GM13976 (cell line): Measurements from ENCODE around the gene ACOX1.
"Not testable (repeated sequence)": the region's sequence is repeated elsewhere in the genome, so short reads cannot be mapped to it uniquely, and the experiment has no call there.

Source experiments
- DNase-seq: peaks from one replicate; pipeline ENCODE4 v3.0.0; 2012; ENCODE audit warnings: low spot score
- in situ Hi-C: fragments of 300-500 bp; cut with MboI; formaldehyde crosslinking; loops from one replicate; pipeline ENCODE4 v1.12.0; 2022; ENCODE audit warnings: low sequenced_read_pairs, mixed read lengths, inconsistent platforms; ENCODE audit not compliant: unreplicated experiment
- TF ChIP-seq, protein P1 (sequence below): IDR thresholded peaks from 2 replicates; pipeline ENCODE4 v1.5.1; 2012; ENCODE audit warnings: borderline replicate concordance, mild to moderate bottlenecking; ENCODE audit not compliant: insufficient read depth; ENCODE audit errors: extremely low read depth, missing control alignments, control extremely low read depth

ACOX1 gene

GRCh38 chr17:75975757-75976174, 3.2 kb downstream of the ACOX1 start:
- TF ChIP-seq, protein P1, sequence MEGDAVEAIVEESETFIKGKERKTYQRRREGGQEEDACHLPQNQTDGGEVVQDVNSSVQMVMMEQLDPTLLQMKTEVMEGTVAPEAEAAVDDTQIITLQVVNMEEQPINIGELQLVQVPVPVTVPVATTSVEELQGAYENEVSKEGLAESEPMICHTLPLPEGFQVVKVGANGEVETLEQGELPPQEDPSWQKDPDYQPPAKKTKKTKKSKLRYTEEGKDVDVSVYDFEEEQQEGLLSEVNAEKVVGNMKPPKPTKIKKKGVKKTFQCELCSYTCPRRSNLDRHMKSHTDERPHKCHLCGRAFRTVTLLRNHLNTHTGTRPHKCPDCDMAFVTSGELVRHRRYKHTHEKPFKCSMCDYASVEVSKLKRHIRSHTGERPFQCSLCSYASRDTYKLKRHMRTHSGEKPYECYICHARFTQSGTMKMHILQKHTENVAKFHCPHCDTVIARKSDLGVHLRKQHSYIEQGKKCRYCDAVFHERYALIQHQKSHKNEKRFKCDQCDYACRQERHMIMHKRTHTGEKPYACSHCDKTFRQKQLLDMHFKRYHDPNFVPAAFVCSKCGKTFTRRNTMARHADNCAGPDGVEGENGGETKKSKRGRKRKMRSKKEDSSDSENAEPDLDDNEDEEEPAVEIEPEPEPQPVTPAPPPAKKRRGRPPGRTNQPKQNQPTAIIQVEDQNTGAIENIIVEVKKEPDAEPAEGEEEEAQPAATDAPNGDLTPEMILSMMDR: no peak
- in situ Hi-C loops: no loop called here
- DNase-seq: no peak

- in situ Hi-C loops, DNase-seq: not testable (repeated sequence)
These were observed 3.8 kb downstream of the ACOX1 start for GRCh38 chr17:75975187-75975586.

GRCh38 chr17:75970626-75971025, 8.3 kb downstream of the ACOX1 start:
- TF ChIP-seq, protein P1: no peak
- DNase-seq: no peak
- in situ Hi-C loops: no loop called here

DNA sequence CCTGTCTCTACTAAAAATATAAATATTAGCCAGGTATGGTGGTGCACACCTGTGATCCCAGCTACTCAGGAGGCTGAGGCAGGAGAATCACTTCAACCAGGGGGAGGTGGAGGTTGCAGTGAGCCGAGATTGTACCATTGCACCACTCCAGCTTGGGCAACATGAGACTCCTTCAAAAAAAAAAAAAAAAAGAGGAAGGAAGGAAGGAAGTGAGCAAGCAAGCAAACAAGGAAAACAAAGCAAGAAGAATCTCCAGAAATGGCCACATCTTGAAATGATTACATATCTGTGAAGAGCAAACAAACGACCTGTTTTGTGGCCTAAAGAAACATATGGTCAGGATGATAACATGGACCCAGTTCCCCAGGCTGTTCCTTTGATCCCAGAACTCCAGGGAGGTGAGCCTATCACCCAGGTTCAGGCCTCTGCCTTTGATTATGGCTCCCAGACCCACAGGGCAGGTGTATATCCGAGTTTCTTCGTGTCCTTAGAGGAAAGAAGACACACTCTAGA, 8.9 kb downstream of the ACOX1 start:
- DNase-seq: no peak
- in situ Hi-C loops: no loop called here
- TF ChIP-seq, protein P1: no peak

DNA sequence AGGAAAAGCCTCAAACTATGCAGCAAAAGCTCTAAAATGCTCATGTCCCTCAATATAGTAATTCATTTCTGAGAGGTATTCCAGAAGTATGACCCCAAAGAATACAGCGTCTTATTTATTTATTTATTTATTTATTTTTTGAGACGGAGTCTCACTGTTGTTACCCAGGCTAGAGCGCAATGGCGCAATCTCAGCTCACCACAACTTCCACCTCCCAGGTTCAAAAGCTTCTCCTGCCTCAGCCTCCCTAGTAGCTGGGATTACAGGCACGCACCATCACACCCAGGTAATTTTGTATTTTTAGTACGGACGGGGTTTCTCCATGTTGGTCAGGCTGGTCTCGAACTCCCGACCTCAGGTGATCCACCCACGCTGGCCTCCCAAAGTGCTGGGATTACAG, 9.9 kb downstream of the ACOX1 start:
- in situ Hi-C loops, DNase-seq: not testable (repeated sequence)

DNA sequence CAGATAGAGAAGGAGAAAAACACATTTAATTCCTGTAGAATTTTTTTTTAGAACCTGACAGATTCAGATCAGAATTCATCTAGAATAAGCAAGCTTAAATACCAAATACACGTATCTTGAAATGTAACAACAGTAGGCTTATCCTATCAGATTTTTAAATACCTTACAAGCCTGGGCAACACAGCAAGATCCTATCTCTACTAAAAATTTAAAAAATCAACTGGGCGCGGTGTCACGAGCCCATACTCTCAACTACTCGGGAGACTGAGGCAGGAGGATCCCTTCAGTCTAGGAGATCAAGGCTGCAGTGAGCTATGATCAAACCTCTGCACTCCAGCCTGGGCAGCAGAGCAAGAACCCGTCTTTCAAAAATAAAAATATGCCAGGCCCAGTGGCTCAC, 13.5 kb downstream of the ACOX1 start:
- DNase-seq: no peak
- TF ChIP-seq, protein P1: no peak
- in situ Hi-C loops: no loop called here

GRCh38 chr17:75959839-75960511, 19.0 kb downstream of the ACOX1 start:
- TF ChIP-seq, protein P1: no peak
- in situ Hi-C loops: no loop called here
- no peak for DNase-seq
